IMR-90 (cell line): Measurements from ENCODE around the gene FBXO5. TPM values are rescaled to one million over a fixed set of nuclear protein-coding genes. Genes with fewer than 3 reads are reported as not detected.

Experiments
- ATAC-seq: fragments of 200-7000 bp; cut with Tn5 transposase; 2 replicates; pipeline ENCODE4 v1.9.1; 2020; ENCODE audit warnings: low read depth, mild to moderate bottlenecking, moderate library complexity
- BruUV-seq: library from RNA; stranded (reverse); fragments of 400-500 nt; replicated peaks from 2 replicates; lab custom pipeline; 2021; lab: Mats Ljungman, UMichigan
- CTCF ChIA-PET: fragments of 300-600 bp; formaldehyde crosslinking; extraction: SDS; loops from one replicate; lab custom pipeline; 2021; ENCODE audit warnings: antibody characterized with exemption; lab: Yijun Ruan, JAX
- POLR2A ChIA-PET: fragments of 300-600 bp; sonication (Branson Sonifier 250); formaldehyde crosslinking; loops from one replicate; lab custom pipeline; 2022; ENCODE audit warnings: antibody characterized with exemption; ENCODE audit not compliant: unreplicated experiment; lab: Charles Lee
- DNase-seq: peaks from one replicate; pipeline ENCODE4 v3.0.0; 2013
- H2AFZ ChIP-seq: replicated peaks from 2 replicates; pipeline ENCODE3; 2013; ENCODE audit warnings: low read length, mild to moderate bottlenecking; ENCODE audit not compliant: poor library complexity
- H2AK5ac ChIP-seq: 2 replicates; pipeline ENCODE4 v1.6.1; 2013; ENCODE audit warnings: low read depth, low read length, inconsistent platforms
- H2AK9ac ChIP-seq: replicated peaks from 2 replicates; pipeline ENCODE3; 2013; ENCODE audit warnings: mild to moderate bottlenecking, low read depth, low read length, moderate library complexity; ENCODE audit not compliant: poor library complexity
- H2BK120ac ChIP-seq: 2 replicates; pipeline ENCODE4 v1.6.1; 2013; ENCODE audit warnings: low read depth, low read length, inconsistent platforms
- H2BK15ac ChIP-seq: 3 replicates; pipeline ENCODE4 v1.6.1; 2013; ENCODE audit warnings: low read depth, low read length, inconsistent platforms
- H2BK20ac ChIP-seq: 2 replicates; pipeline ENCODE4 v1.6.1; 2013; ENCODE audit warnings: low read depth, mild to moderate bottlenecking, inconsistent platforms, low read length, moderate library complexity
- H2BK5ac ChIP-seq: 2 replicates; pipeline ENCODE4 v1.6.1; 2013; ENCODE audit warnings: mild to moderate bottlenecking, low read depth, low read length, inconsistent platforms; ENCODE audit not compliant: poor library complexity, severe bottlenecking
- H3K14ac ChIP-seq: replicated peaks from 2 replicates; pipeline ENCODE4 v1.6.1; 2013; ENCODE audit warnings: low read depth, low read length, inconsistent platforms
- H3K18ac ChIP-seq: 2 replicates; pipeline ENCODE4 v1.6.1; 2013; ENCODE audit warnings: low read depth, low read length, control low read depth
- H3K23ac ChIP-seq: 2 replicates; pipeline ENCODE4 v1.6.1; 2013; ENCODE audit warnings: low read depth, low read length, inconsistent platforms
- H3K27ac ChIP-seq: 2 replicates; pipeline ENCODE4 v1.5.1; 2013; ENCODE audit warnings: mild to moderate bottlenecking, control low read depth, low read length; ENCODE audit not compliant: insufficient read depth
- H3K27me3 ChIP-seq: 2 replicates; pipeline ENCODE4 v1.6.1; 2013; ENCODE audit warnings: low read length; ENCODE audit not compliant: control insufficient read depth, insufficient read depth
- H3K36me3 ChIP-seq: 2 replicates; pipeline ENCODE4 v1.6.1; 2013; ENCODE audit warnings: low read length, mixed read lengths; ENCODE audit not compliant: control insufficient read depth, insufficient read depth
- H3K4ac ChIP-seq: 2 replicates; pipeline ENCODE4 v1.6.1; 2013; ENCODE audit warnings: low read depth, low read length, inconsistent platforms
- H3K4me1 ChIP-seq: 2 replicates; pipeline ENCODE4 v1.6.1; 2013; ENCODE audit warnings: low read length, mixed read lengths; ENCODE audit not compliant: control insufficient read depth, insufficient read depth
- H3K4me2 ChIP-seq: 2 replicates; pipeline ENCODE4 v1.6.1; 2013; ENCODE audit warnings: low read depth, mild to moderate bottlenecking, control low read depth, low read length, moderate library complexity
- H3K4me3 ChIP-seq: 2 replicates; pipeline ENCODE4 v1.5.1; 2013; ENCODE audit warnings: low read depth, mild to moderate bottlenecking, control low read depth, low read length, moderate library complexity; ENCODE audit not compliant: insufficient read depth
- H3K56ac ChIP-seq: 2 replicates; pipeline ENCODE4 v1.6.1; 2013; ENCODE audit warnings: low read length, inconsistent platforms; ENCODE audit not compliant: insufficient read depth; ENCODE audit errors: extremely low read depth
- H3K79me1 ChIP-seq, 2 experiments: 2 replicates each; pipeline ENCODE4 v1.6.1; 2013; ENCODE audit warnings: low read length in 2 of 2, inconsistent platforms in 1 of 2, low read depth in 1 of 2
- H3K9ac ChIP-seq: 2 replicates; pipeline ENCODE4 v1.6.1; 2013; ENCODE audit warnings: low read depth, low read length, control low read depth
- H3K9me1 ChIP-seq: 2 replicates; pipeline ENCODE4 v1.6.1; 2013; ENCODE audit warnings: low read length, inconsistent platforms; ENCODE audit not compliant: insufficient read depth
- H3K9me3 ChIP-seq: 2 replicates; pipeline ENCODE4 v1.6.1; 2013; ENCODE audit warnings: low read length; ENCODE audit not compliant: control insufficient read depth, insufficient read depth
- H4K20me1 ChIP-seq: 2 replicates; pipeline ENCODE4 v1.6.1; 2013; ENCODE audit warnings: low read length, inconsistent platforms; ENCODE audit not compliant: insufficient read depth
- H4K5ac ChIP-seq: 2 replicates; pipeline ENCODE4 v1.6.1; 2013; ENCODE audit warnings: mild to moderate bottlenecking, low read depth, low read length, control low read depth
- H4K8ac ChIP-seq, 2 experiments: 2 replicates each; pipeline ENCODE4 v1.6.1; 2013; ENCODE audit warnings: low read depth in 2 of 2, low read length in 2 of 2, control low read depth in 1 of 2, inconsistent platforms in 1 of 2
- H4K91ac ChIP-seq: 2 replicates; pipeline ENCODE4 v1.6.1; 2013; ENCODE audit warnings: low read depth, low read length, inconsistent platforms; ENCODE audit not compliant: insufficient read depth
- CEBPB ChIP-seq: IDR thresholded peaks from 2 replicates; pipeline ENCODE4 v1.6.1; 2012; ENCODE audit warnings: low read depth, low read length, improper control_type of control experiment
- ELK1 ChIP-seq: fragments of 150-350 bp; IDR thresholded peaks from 2 replicates; pipeline ENCODE4 v1.6.1; 2016; ENCODE audit warnings: low read depth, mild to moderate bottlenecking, low read length, moderate library complexity, borderline replicate concordance
- RAD21 ChIP-seq: IDR thresholded peaks from 2 replicates; pipeline ENCODE4 v1.6.1; 2012; ENCODE audit warnings: low read length, improper control_type of control experiment
- RFX5 ChIP-seq: IDR thresholded peaks from 2 replicates; pipeline ENCODE4 v1.8.0; 2012; ENCODE audit warnings: low read depth, mild to moderate bottlenecking, low read length, moderate library complexity
- WGBS, 2 experiments: methylation state at CpG; one replicate each; pipeline versions ENCODE4 v1.1.5 to v1.1.7; 2013; ENCODE audit warnings: missing lambda C conversion rate in 2 of 2; ENCODE audit not compliant: insufficient read length in 1 of 2; ENCODE audit errors: extremely low coverage in 2 of 2; 5-methylcytosine and 5-hydroxymethylcytosine counted together
- dilution Hi-C: fragments of 300-500 bp; cut with HindIII; formaldehyde crosslinking; loops from one replicate; pipeline ENCODE4 v1.14.3; 2018; ENCODE audit warnings: low sequenced_read_pairs; ENCODE audit not compliant: unreplicated experiment
- in situ Hi-C: fragments of 300-500 bp; cut with MboI; formaldehyde crosslinking; loops from 3 replicates; pipeline ENCODE4 v1.14.3; 2019; ENCODE audit warnings: low sequenced_read_pairs, inconsistent platforms, mixed read lengths
- intact Hi-C: fragments of 100-400 bp; cut with micrococcal nuclease; formaldehyde crosslinking; loops from 2 replicates; pipeline ENCODE4 v1.10.0; 2022
- polyA plus RNA-seq, 3 experiments: library from polyadenylated mRNA; depleted of rRNA; stranded (reverse); fragments of >200 nt; gene quantifications; 2 replicates each; pipeline ENCODE4 v1.2.3, GENCODE V29; 2012; ENCODE audit warnings: low replicate concordance in 1 of 3
- total RNA-seq: library from RNA; depleted of rRNA; stranded (reverse); fragments of >200 nt; gene quantifications from 2 replicates; pipeline ENCODE4 v1.2.3, GENCODE V29; 2012

FBXO5 gene
- total and polyA plus RNA-seq, 2 of the 4 experiments (the other 2 are of a cell fraction), result 11.8 to 16.7 TPM

- Histone ChIP-seq H4K8ac (no peak overlapping the region), H2BK15ac (no peak overlapping the region), H3K27me3 (peaks cover 1% of the 10 kb centered on the region; the same call in 1 of the 2 replicates), H4K5ac (no peak overlapping the region), H3K56ac (no peak overlapping the region), H2BK120ac (no peak overlapping the region), H3K4me3 (no peak overlapping the region), H4K20me1 (no peaks in the 10 kb centered on the region), H2BK20ac (no peak overlapping the region), H3K18ac (no peak overlapping the region), H2AK9ac (no peak overlapping the region), H3K27ac (no peak overlapping the region), H3K14ac (no peak overlapping the region), H3K4me2 (no peak overlapping the region), H3K23ac (no peak overlapping the region), H3K4me1 (no peaks in the 10 kb centered on the region), H2AK5ac (no peak overlapping the region), H3K36me3 (no peaks in the 10 kb centered on the region), H2BK5ac (no peak overlapping the region), H3K9me3 (no peaks in the 10 kb centered on the region), H2AFZ (no peak overlapping the region), H4K91ac (no peak overlapping the region), H3K9ac (no peak overlapping the region), H3K79me1 (no peaks in the 10 kb centered on the region), H3K4ac (no peak overlapping the region), H3K9me1 (no peaks in the 10 kb centered on the region)
- intact Hi-C loops (loop anchor here (10.0 kb wide), 1 partner anchor 459 kb away; no protein-coding TSS in a partner anchor), dilution Hi-C loops (no loop called here), in situ Hi-C loops (loop anchor here (10.0 kb wide), 1 partner anchor 89 kb away; no protein-coding TSS in a partner anchor)
- ChIA-PET CTCF (no interaction called here), POLR2A (no interaction called here)
- ATAC-seq (no peak), DNase-seq (no peak)
- no CpG with 5 or more reads among the region's 2 CpGs for WGBS, 2 experiments
- BruUV-seq, result no TSS peak
- TF ChIP-seq RFX5 (no peak), RAD21 (no peak), CEBPB (peak; percentile 57), ELK1 (no peak)
These were observed 39.5 kb downstream of the FBXO5 start for GRCh38 chr6:152943260-152943897.
